Stimulated activated CD8-positive, alpha-beta memory T cell treated with anti-CD3 and anti-CD28 coated beads, Interleukin-12 subunit alpha, Interleukin-12 subunit beta, amount 100 ng/mL, for 1 hour (primary cell): Measurements from ENCODE around the gene GAREM2.

Experiments
- DNase-seq: peaks from one replicate; pipeline ENCODE4 v3.0.0-alpha.2; 2020; ENCODE audit warnings: low read depth

Gene GAREM2

GRCh38 chr2:26237868-26238267 is 65.0 kb downstream of the GAREM2 start:
- DNase-seq = no peak

- DNase-seq = no peak
Observed at GRCh38 chr2:26238311-26238958, 65.5 kb downstream of the GAREM2 start.
